Activated CD4-positive, alpha-beta T cell treated with anti-CD3 and anti-CD28 coated beads, Interleukin-2, amount 50 U/mL, for 48 hours (primary cell): ENCODE results near the gene PCDHGA5.
"Not testable (repeated sequence)": the region's sequence is repeated elsewhere in the genome, so short reads cannot be mapped to it uniquely, and the experiment has no call there.

ENCODE experiments used
- DNase-seq, 2 experiments: peaks; one replicate each; pipeline ENCODE4 v3.0.0-alpha.2; 2020

Gene PCDHGA5

DNA sequence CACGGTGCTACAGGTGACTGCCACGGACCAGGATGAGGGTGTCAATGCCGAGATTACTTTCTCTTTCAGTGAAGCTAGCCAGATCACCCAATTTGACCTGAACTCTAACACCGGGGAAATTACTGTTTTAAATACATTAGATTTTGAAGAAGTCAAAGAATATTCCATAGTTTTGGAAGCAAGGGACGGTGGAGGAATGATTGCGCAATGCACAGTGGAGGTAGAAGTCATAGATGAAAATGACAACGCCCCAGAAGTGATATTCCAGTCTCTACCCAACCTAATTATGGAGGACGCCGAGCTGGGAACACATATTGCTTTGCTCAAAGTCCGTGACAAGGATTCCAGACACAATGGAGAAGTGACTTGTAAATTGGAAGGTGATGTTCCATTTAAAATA, 24.7 kb downstream of the PCDHGA5 start:
- no peak for DNase-seq

DNA sequence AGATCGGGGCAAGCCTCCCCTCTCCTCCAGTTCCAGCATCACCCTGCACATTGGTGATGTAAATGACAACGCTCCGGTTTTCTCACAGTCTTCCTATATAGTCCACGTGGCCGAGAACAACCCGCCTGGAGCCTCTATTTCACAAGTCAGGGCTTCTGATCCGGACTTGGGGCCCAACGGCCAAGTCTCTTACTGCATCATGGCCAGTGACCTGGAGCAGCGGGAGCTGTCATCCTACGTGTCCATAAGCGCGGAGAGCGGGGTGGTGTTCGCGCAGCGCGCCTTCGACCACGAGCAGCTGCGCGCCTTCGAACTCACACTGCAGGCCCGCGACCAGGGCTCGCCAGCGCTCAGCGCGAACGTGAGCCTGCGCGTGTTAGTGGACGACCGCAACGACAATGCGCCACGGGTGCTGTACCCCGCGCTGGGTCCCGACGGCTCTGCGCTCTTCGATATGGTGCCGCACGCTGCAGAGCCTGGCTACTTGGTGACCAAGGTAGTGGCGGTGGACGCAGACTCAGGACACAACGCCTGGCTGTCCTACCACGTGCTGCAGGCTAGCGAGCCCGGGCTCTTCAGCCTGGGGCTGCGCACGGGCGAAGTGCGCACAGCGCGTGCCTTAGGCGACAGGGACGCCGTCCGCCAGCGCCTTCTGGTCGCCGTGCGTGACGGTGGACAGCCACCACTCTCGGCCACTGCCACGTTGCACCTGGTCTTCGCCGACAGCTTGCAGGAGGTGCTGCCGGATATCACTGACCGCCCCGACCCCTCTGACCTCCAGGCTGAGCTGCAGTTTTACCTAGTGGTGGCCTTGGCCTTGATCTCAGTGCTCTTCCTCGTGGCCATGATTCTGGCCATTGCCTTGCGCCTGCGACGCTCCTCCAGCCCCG, 25.4 kb downstream of the PCDHGA5 start:
- no peak for DNase-seq

DNA sequence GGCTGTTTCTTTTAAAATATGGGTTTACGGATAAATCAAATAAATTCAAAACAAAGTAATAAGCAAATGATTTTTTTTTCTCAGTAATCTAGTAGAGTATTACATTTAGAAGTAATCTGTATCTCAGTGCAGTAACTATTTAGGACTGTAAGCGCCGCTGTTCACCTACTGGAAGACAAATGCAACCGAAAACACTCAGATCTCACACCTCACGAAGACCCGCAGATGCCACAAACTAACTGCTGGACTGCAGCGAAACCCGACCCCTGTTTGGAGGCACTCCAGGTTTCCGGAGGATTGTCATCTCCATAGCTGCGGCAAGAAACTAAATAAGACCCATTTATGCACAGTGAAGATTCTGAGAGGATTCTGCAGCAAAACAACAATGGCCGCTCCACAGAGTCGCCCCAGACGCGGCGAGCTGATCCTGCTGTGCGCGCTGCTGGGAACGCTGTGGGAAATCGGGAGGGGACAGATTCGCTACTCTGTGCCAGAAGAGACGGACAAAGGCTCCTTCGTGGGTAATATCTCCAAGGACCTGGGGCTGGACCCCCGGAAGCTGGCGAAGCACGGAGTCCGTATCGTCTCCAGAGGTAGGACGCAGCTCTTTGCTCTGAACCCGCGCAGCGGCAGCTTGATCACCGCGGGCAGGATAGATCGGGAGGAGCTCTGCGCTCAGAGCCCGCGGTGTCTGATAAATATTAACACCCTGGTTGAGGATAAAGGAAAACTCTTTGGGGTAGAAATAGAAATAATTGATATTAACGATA, 28.7 kb downstream of the PCDHGA5 start, which contains the start of gene PCDHGA8:
Gene PCDHGA8, plus strand, starts transcription at position 205 of the 770 bp plus-strand sequence. Its CDS starts 181 bp downstream, at position 386.
- DNase-seq, result no peak

DNA sequence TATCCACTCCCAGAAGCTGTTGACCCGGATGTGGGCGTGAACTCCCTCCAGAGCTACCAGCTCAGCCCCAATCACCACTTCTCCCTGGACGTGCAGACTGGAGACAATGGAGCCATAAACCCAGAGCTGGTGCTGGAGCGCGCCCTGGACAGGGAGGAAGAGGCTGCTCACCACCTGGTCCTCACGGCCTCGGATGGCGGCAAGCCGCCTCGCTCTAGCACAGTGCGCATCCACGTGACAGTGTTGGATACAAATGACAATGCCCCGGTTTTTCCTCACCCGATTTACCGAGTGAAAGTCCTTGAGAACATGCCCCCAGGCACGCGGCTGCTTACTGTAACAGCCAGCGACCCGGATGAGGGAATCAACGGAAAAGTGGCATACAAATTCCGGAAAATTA, 29.3 kb downstream of the PCDHGA5 start:
- no peak for DNase-seq

DNA sequence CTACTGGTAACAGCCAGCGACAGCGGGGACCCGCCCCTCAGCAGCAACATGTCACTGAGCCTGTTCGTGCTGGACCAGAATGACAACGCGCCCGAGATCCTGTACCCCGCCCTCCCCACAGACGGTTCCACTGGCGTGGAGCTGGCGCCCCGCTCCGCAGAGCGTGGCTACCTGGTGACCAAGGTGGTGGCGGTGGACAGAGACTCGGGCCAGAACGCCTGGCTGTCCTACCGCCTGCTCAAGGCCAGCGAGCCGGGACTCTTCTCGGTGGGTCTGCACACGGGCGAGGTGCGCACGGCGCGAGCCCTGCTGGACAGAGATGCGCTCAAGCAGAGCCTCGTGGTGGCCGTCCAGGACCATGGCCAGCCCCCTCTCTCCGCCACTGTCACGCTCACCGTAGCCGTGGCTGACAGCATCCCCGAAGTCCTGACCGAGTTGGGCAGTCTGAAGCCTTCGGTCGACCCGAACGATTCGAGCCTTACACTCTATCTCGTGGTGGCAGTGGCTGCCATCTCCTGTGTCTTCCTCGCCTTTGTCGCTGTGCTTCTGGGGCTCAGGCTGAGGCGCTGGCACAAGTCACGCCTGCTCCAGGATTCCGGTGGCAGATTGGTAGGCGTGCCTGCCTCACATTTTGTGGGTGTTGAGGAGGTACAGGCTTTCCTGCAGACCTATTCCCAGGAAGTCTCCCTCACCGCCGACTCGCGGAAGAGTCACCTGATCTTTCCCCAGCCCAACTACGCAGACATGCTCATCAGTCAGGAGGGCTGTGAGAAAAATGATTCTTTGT, 30.6 kb downstream of the PCDHGA5 start:
- not testable (repeated sequence) for DNase-seq

DNA sequence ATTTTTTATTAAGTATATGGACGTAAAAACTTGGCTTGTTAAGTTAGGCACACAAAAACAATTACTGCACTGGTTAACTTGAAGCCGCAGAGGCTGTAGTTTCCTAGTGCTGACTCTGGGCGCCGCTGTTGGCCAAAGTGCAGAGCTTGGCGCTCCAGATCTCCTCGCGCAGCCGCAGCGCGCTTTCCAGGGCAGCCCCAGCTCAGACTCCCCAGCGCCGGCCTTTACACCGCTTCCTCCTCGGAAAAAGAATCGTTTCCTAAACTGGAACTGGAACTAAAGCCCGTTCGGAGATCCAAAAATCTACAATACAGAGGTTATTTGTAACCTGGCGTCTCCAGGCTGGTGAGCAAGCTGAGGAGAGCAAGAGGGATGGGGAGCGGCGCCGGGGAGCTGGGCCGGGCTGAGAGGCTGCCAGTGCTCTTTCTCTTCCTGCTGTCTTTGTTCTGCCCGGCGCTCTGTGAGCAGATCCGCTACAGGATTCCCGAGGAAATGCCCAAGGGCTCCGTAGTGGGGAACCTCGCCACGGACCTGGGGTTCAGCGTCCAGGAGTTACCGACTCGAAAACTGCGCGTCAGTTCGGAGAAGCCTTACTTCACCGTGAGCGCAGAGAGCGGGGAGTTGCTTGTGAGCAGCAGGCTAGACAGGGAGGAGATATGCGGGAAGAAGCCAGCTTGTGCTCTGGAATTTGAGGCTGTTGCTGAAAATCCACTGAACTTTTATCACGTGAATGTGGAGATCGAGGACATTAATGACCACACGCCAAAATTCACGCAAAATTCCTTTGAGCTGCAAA, 34.0 kb downstream of the PCDHGA5 start, which contains the start of gene PCDHGB5:
Gene PCDHGB5, plus strand, starts transcription at position 192 of the 796 bp plus-strand sequence. Its CDS starts 181 bp downstream, at position 373.
- DNase-seq, result peak in 1 of 2 experiments; percentile 36

DNA sequence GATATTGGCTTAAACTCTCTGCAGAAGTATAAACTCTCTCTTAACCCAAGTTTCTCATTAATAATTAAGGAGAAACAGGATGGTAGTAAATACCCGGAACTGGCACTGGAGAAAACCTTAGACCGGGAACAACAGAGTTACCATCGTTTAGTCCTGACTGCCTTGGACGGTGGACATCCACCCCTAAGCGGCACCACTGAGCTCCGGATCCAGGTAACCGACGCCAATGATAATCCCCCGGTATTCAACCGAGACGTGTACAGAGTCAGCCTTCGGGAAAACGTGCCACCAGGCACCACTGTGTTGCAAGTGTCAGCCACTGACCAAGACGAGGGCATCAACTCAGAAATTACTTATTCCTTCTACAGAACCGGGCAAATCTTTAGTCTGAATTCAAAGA, 34.6 kb downstream of the PCDHGA5 start:
- no peak for DNase-seq

DNA sequence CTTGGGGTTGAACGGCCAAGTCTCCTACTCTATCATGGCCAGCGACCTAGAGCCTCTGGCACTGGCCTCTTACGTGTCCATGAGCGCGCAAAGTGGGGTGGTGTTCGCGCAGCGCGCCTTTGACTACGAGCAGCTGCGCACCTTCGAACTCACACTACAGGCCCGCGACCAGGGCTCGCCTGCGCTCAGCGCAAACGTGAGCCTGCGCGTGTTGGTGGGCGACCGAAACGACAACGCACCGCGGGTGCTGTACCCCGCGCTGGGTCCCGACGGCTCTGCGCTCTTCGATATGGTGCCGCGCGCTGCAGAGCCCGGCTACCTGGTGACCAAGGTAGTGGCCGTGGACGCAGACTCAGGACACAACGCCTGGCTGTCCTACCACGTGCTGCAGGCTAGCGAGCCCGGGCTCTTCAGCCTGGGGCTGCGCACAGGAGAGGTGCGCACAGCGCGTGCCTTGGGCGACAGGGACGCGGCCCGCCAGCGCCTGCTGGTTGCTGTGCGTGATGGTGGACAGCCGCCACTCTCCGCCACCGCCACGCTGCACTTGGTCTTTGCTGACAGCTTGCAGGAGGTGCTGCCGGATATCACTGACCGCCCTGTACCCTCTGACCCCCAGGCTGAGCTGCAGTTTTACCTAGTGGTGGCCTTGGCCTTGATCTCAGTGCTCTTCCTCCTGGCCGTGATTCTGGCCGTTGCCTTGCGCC, 35.7 kb downstream of the PCDHGA5 start:
- DNase-seq, result no peak

DNA sequence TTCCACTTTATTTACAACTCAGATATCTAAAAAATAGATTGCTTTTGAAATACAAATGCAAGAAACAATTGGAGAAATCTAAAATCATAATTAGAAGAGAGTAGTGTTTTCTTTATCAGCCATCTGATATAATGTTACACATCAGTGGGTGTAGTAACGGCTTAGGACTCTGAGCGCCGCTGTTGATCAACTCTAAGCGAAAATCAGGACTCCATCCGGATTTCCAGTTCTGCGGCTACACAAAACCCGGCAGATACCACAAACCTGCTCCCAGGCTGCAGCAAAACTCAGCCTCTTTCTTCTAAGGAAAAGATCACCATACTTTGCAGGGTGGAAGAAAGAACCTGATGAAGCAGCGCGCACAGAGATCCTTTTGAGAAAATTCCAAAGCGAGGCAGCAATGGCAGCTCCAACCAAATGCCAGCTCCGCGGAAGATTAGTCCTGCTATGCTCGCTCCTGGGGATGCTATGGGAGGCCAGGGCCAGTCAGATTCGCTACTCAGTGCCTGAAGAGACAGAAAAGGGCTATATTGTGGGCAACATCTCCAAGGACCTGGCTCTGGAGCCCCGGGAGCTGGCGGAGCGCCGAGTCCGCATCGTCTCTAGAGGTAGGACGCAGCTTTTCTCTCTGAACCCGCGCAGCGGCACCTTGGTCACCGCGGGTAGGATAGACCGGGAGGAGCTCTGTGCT, 38.7 kb downstream of the PCDHGA5 start, which contains the start of gene PCDHGA9:
Gene PCDHGA9, plus strand, starts transcription at position 226 of the 691 bp plus-strand sequence. Its CDS starts 175 bp downstream, at position 401.
- no peak for DNase-seq

DNA sequence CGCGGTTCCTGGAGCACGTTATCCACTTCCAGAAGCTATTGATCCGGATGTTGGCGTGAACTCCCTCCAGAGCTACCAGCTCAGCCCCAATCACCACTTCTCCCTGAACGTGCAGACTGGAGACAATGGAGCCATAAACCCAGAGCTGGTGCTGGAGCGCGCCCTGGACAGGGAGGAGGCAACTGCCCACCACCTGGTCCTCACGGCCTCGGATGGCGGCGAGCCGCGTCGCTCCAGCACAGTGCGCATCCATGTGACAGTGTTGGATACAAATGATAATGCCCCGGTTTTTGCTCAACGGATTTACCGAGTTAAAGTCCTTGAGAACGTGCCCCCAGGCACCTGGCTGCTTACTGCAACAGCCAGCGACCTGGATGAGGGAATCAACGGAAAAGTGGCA, 39.4 kb downstream of the PCDHGA5 start:
- DNase-seq, result no peak

DNA sequence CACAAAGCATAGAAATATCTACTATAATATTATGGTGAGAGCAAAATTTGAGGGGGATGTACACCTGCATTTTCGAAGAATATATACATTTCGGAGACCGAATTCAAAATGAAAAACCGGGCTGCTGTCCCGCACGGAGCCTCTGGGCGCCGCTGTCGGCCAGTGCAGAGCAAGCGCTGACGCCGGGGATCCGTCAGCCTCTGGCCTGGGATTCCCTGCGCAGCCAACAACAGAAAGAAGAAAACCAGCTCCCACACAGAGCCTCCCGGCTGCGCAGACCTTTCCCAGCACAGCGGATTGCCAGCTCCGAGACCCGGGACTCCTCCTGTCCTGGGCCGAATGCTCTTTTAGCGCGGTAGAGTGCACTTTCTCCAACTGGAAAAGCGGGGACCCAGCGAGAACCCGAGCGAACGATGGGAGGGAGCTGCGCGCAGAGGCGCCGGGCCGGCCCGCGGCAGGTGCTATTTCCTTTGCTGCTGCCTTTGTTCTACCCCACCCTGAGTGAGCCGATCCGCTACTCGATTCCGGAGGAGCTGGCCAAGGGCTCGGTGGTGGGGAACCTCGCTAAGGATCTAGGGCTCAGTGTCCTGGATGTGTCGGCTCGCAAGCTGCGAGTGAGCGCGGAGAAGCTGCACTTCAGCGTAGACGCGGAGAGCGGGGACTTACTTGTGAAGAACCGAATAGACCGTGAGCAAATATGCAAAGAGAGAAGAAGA, 44.0 kb downstream of the PCDHGA5 start, which contains the start of gene PCDHGB6:
Gene PCDHGB6, plus strand, starts transcription at position 232 of the 716 bp plus-strand sequence. Its CDS starts 182 bp downstream, at position 414.
- DNase-seq, result peak; percentile 44 to 53

DNA sequence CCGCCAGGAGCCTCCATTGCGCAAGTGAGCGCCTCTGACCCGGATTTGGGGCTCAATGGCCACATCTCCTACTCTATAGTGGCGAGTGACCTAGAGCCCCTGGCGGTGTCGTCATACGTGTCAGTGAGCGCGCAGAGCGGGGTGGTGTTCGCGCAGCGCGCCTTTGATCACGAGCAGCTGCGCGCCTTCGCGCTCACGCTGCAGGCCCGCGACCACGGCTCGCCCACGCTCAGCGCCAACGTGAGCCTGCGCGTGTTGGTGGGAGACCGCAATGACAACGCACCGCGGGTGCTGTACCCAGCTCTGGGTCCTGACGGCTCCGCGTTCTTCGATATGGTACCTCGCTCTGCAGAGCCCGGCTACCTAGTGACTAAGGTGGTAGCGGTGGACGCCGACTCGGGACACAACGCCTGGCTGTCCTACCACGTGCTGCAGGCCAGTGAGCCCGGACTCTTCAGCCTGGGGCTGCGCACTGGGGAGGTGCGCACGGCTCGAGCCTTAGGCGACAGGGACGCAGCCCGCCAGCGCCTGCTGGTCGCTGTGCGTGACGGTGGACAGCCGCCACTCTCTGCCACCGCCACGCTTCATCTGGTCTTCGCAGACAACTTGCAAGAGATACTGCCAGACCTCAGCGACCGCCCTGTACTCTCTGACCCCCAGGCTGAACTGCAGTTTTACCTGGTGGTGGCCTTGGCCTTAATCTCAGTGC, 45.8 kb downstream of the PCDHGA5 start:
- no peak for DNase-seq

DNA sequence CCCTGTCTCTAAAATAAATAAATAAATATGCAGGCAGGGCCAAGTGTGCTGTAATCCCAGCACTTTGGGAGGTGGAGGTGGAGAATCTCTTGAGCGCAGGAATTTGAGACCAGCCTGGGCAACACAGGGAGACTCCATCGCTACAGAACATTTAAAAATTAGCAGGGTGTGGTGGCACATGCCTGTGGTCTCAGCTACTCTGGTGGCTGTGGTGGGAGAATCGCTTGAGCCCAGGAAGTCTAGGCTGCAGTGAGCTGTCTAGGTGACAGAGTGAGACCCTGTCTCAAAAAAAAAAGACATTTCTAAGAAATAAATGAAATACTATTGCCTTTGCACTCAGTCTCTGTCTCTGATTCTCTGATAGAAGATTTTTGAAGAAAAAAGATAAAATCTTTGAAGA, 47.6 kb downstream of the PCDHGA5 start:
- no peak for DNase-seq

DNA sequence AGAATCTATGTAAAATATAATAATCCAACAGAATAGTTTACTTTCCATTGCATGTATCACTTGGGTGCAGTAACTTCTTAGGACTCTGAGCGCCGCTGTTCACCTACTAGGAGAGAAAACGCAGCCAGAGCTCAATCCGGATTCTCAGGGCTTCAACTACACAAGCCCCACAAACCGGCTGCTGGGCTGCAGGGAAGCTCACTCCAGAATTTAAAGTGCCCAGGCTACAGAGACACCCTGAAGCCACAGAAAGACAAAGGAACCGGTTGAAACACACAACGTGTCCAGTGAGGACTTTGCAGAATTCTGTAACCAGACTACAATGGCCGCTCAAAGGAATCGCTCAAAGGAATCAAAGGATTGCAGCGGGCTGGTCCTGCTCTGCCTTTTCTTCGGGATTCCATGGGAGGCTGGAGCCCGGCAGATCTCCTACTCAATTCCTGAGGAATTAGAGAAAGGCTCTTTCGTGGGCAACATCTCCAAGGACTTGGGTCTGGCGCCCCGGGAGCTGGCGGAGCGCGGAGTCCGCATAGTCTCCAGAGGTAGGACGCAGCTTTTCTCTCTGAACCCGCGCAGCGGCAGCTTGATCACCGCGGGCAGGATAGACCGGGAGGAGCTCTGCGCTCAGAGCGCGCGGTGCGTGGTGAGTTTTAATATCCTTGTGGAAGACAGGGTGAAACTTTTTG, 49.0 kb downstream of the PCDHGA5 start, which contains the start of gene PCDHGA10:
Gene PCDHGA10, plus strand, starts transcription at position 134 of the 686 bp plus-strand sequence. Its CDS starts 189 bp downstream, at position 323.
- peak; percentile 59 to 67 for DNase-seq

DNA sequence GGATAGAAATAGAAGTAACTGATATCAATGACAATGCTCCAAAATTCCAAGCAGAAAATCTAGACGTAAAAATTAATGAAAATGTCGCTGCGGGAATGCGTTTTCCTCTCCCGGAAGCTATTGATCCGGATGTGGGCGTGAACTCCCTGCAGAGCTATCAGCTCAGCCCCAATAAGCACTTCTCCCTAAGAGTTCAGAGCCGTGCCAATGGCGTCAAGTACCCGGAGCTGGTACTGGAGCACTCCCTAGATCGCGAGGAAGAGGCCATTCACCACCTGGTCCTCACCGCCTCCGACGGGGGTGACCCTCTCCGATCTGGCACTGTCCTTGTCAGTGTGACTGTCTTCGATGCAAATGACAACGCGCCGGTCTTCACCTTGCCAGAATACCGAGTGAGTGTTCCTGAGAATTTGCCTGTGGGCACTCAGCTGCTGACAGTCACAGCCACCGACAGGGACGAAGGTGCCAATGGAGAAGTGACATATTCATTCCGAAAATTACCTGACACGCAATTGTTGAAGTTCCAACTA, 49.6 kb downstream of the PCDHGA5 start:
- no peak for DNase-seq

DNA sequence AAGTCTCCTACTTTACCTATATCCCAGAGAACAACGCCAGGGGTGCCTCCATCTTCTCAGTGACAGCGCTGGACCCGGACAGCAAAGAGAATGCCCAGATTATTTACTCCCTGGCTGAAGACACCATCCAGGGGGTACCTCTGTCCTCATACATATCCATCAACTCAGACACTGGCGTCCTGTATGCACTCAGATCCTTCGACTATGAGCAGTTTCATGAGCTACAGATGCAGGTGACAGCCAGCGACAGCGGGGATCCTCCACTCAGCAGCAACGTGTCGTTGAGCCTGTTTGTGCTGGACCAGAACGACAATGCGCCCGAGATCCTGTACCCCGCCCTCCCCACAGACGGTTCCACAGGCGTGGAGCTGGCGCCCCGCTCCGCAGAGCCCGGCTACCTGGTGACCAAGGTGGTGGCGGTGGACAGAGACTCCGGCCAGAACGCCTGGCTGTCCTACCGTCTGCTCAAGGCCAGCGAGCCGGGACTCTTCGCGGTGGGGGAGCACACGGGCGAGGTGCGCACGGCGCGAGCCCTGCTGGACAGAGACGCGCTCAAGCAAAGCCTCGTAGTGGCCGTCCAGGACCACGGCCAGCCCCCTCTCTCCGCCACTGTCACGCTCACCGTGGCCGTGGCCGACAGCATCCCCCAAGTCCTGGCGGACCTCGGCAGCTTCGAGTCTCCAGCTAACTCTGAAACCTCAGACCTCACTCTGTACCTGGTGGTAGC, 50.7 kb downstream of the PCDHGA5 start:
- not testable (repeated sequence) for DNase-seq

DNA sequence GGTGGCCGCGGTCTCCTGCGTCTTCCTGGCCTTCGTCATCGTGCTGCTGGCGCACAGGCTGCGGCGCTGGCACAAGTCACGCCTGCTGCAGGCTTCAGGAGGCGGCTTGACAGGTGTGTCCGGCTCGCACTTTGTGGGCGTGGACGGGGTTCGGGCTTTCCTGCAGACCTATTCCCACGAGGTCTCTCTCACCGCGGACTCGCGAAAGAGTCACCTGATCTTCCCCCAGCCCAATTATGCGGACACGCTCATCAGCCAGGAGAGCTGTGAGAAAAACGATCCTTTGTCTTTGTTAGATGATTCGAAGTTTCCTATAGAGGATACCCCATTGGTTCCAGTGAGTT, 51.3 kb downstream of the PCDHGA5 start:
- not testable (repeated sequence) for DNase-seq
